T1000 (cell line): Measurements from ENCODE around the gene VAV3.
"Not testable (repeated sequence)": the region's sequence is repeated elsewhere in the genome, so short reads cannot be mapped to it uniquely, and the experiment has no call there.

Source experiments
- DNase-seq: peaks from one replicate; lab custom pipeline; 2025; ENCODE audit warnings: mixed read lengths; lab: John Stamatoyannopoulos, UW

Gene VAV3

DNA sequence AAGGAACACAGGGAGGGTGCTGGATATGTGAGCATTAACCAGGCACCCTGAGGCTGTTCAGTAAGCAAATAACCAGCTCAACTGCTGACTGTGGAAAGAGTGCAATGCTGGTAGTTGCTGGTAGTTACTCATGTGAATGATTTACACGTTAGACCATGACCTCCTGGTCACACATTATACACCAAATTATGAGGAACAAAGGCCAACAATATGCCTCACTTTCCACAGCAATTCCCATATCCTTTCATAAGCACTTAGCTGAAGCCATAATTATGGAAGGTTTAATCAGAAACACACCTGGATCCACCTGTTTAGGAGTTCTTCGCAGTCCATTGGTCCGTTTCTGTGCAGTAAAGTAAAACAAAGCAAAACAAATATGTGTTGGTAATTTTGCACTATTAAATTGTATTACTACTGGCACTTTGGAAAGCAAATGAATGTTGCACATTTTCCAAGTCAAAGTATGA, 281.8 kb downstream of the VAV3 start:
- no peak for DNase-seq

GRCh38 chr1:107682467-107682866, 282.5 kb downstream of the VAV3 start:
- DNase-seq: no peak

DNA sequence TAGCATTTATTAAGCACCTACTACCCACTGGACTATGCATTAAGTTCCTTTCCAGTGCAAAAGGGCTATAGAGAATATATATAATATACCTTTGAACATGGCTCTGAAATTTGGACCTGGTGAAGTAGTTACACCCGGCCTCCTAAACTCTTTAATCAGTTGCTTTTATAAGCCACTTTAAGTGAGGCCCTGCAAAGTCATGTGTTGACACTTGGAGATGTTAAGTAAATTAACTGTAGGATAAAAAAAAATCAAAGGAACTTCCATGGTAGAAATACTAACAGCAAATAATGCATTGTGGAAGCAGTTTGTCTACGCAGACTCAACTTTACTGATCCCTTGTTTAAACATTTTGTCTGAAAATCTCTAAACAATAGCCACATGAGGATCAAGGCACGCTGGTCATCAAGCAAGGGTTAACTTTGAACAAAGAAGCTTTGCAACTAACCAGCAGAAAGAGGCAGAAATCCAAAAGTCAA, 283.9 kb downstream of the VAV3 start:
- DNase-seq: no peak

- no peak for DNase-seq
Observed at GRCh38 chr1:107680579-107680985, 284.4 kb downstream of the VAV3 start.

- DNase-seq: no peak
Observed at GRCh38 chr1:107679411-107679953, 285.5 kb downstream of the VAV3 start.

- no peak for DNase-seq
Observed at GRCh38 chr1:107678993-107679392, 286.0 kb downstream of the VAV3 start.

DNA sequence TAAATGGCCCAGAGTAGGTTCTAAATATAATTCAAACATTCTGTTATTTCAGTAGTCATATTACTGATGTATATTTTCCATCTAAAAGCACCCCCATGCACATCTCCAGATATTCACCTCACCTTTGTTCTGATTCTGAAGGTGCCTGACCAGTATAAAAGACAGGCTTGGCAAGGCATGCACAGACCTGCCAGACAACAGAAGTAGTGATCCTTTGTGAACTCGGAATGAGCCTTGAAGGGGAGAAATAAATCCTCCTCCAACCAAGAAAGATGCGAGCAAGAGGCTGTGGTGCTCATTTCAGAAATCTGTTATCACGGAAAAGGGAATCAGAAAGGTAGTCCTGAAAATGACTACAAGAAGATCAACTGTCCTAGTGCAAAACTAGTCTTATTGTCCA, 287.3 kb downstream of the VAV3 start:
- no peak for DNase-seq

DNA sequence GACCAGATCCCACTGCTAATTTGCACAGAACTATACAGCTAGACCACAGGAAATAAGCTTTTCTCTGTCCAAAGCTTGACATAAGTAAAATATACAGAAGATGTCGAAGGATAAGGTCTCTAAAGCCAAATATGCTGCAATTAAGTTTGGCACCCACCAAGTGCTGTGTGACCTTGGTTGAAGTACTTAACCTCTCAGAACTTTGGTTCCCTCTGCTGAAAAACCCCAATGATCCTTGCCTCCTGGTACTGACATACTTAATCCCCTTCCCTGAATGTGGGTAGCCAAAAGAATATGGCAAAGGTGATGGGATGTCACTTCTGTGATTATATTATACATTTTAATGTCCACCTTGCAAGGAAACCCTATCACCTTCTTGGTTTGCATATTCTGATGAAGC, 290.5 kb downstream of the VAV3 start:
- no peak for DNase-seq

- no peak for DNase-seq
Observed at GRCh38 chr1:107673006-107673405, 292.0 kb downstream of the VAV3 start.

- no peak for DNase-seq
Observed at GRCh38 chr1:107670397-107671040, 294.5 kb downstream of the VAV3 start.

- DNase-seq: no peak
Observed at GRCh38 chr1:107669996-107670395, 295.0 kb downstream of the VAV3 start.

GRCh38 chr1:107668762-107669161, 296.2 kb downstream of the VAV3 start:
- DNase-seq: no peak

DNA sequence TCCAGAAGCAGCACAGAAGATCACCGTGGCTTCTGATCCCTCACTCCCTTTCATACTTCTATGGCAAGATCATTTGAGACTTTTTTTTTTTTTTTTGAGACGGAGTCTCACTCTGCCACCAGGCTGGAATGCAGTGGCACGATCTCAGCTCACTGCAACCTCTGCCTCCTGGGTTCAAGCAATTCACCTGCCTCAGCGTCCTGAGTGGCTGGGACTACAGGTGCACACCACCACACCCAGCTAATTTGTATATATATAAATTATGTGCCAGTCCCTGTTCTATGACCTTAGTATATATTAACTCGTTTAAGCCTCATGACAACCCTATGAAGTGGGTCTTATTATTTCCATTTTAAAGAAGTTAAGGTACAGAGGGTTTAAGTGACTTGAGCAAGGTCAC, 298.5 kb downstream of the VAV3 start:
- DNase-seq: no peak

- DNase-seq: no peak
Observed at GRCh38 chr1:107664982-107665925, 299.7 kb downstream of the VAV3 start.

DNA sequence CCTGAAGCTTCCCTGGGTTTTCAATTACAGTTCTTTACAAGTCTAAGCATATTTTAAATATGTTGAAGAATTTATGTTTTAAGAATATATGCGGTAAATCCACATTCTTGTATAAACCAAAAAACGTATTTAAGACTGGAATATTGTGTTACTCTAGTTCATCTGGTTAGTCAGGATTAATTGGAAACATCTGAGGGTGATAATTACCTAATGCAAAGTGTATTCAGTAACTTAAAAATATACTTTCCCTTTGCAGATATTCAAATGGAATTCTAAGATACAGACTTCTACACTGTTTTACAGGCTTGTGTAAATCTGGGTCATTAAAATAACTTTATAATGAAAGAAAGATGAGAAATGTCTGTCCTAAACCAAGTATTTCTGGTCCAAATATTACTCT, 302.0 kb downstream of the VAV3 start:
- no peak for DNase-seq

DNA sequence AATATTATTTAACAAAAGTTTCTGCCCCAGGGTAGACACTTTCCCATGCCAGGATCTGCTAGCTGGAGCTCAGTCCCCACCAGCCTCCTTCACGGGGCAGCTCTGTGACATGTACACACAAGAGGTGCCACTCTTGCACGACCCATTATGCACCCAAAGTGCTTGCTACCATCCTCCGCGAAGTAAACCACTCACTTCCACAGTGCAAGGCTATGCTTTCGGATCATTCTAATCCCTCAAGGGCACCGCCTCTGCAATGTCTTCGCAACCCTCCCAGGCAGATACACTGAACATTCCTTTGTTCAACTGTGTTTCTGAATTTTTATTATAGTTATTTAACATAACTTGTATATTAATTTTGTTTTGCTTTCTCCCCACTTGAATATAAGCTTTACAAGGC, 303.8 kb downstream of the VAV3 start:
- no peak for DNase-seq

DNA sequence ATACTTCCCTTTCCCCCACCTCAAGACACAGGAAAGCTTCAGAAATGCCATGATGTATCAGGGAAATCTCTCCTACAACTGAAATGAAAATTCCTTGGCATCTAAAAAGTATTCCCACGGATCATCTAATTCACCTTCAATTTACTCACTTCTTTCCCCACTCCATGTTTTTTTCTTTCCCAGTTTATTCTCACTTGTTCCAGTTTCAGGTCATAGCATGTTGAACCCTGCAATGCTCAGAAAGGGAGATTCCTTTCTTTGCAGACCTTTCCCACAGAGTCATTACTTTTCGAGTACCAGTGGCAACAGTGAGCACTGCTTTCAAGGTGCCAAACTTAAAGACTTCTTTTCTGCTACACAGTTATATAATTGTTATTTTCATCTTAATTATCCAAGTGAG, 305.0 kb downstream of the VAV3 start:
- no peak for DNase-seq

- DNase-seq: no peak
Observed at GRCh38 chr1:107657356-107657755, 307.6 kb downstream of the VAV3 start.

DNA sequence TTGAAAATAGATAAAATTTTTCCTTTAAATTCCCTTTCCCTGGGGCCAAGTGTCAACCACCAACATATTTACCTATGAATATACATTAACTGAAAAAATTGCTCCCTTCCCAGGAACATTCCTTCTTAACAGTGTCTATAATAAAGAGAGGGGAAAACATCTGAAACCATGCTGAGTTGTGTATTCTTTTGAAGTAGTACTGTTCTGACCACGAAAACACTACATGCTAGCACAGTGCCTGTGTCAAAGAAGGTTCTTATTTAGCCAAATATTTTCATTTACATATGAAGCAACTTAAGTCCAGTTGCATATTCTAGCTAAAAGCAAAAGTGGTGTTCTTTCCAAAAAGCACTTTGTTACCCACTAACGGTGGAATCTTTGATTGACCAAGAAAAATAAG, 311.2 kb downstream of the VAV3 start:
- DNase-seq: no peak

DNA sequence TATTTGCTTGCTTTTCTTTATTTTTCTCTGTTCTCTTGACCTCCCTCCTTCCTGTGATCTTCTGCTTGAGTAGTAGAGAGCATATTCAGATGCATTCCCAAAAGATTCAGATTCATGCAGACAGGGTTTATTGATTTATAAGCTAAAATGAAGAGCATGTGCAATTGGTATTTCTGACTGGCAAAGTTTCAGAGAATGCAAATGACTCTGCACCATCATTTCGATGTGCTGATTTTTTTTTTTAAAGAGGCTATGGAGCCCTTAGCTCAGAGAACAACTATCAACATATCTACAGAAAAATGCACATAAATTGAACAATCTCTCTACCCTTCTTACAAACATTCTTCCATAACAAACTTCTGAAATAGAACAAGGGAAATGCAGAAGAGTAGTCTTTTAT, 312.0 kb downstream of the VAV3 start:
- DNase-seq: no peak

DNA sequence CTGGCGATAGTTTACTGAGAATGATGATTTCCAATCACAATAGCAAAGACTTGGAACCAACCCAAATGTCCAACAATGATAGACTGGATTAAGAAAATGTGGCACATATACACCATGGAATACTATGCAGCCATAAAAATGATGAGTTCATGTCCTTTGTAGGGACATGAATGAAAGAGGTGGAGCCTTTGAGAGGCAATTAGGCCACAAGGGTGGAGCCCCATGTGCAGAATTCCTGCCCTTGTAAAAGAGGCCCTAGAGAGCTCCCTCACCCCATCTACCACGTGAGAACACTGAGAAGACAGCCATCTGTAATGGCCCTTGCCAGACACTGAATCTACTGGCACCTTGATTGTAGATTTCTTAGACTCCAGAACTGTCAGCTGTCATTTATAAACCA, 314.2 kb downstream of the VAV3 start:
- DNase-seq: not testable (repeated sequence)

- DNase-seq: no peak
Observed at GRCh38 chr1:107649023-107649422, 316.0 kb downstream of the VAV3 start.

DNA sequence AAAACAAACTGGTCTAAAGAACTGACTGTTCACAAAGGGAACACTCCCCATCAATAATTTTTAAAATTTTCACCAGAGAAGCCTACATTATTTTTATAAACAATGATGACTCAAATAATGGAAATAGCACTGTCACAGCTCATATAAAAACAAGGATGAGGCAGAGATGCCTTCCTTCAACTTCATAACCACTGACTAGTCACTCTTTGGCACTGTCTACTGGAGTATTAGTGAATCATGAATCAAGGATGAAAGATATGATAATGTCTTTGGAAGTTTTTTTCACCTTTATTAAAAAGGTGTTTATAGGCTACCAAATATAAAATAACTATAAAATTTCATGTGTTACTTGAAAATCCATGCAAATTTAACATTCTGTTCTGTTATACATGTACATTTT, 316.9 kb downstream of the VAV3 start:
- DNase-seq: no peak
